ENCODE measurements around the gene UROC1.

- TF ChIP-seq POLR2A (IDR thresholded peaks at IDR 0.05; ENCODE audit: low read length) (no peak), GATA1 (IDR thresholded peaks at IDR 0.05; ENCODE audit: low read depth, low read length) (no peak)
These were observed 53.1 kb downstream of the UROC1 start for GRCh38 chr3:126464494-126464893.
